Neural cell (in vitro differentiated cells): ENCODE results near the gene HAGHL. TPM values are rescaled to one million over a fixed set of nuclear protein-coding genes. Genes with fewer than 3 reads are reported as not detected.

Source experiments
- H2AFZ ChIP-seq: fragments of 200-600, 300-800 bp; sonication (generic), shearing (Covaris generic); 2 replicates; pipeline ENCODE4 v1.6.0; 2014; ENCODE audit warnings: low read depth, mild to moderate bottlenecking, antibody characterized with exemption, low read length, moderate library complexity
- H3F3A ChIP-seq: fragments of 200-600 bp; shearing (Covaris generic); 2 replicates; pipeline ENCODE4 v1.6.1; 2016; ENCODE audit warnings: mild to moderate bottlenecking, moderate library complexity, mixed read lengths, antibody characterized with exemption, low read length; ENCODE audit not compliant: insufficient read depth, poor library complexity, severe bottlenecking
- H3K27ac ChIP-seq: fragments of 200-600, 300-800 bp; sonication (generic), shearing (Covaris generic); 2 replicates; pipeline ENCODE4 v1.5.1; 2014; ENCODE audit warnings: mild to moderate bottlenecking, low read length, moderate library complexity
- H3K27me3 ChIP-seq: fragments of 300-800, 200-600 bp; sonication (generic), shearing (Covaris generic); 2 replicates; pipeline ENCODE4 v1.6.0; 2014; ENCODE audit warnings: mild to moderate bottlenecking, low read depth, low read length, moderate library complexity; ENCODE audit not compliant: insufficient read depth
- H3K36me3 ChIP-seq: fragments of 300-800, 200-600 bp; sonication (generic), shearing (Covaris generic); 2 replicates; pipeline ENCODE4 v1.5.1; 2014; ENCODE audit warnings: mild to moderate bottlenecking, antibody characterized with exemption, low read length, moderate library complexity; ENCODE audit not compliant: insufficient read depth
- H3K4me2 ChIP-seq: fragments of 300-800, 200-600 bp; sonication (generic), shearing (Covaris generic); 2 replicates; pipeline ENCODE4 v1.6.0; 2014; ENCODE audit warnings: mild to moderate bottlenecking, low read length
- H3K4me3 ChIP-seq: fragments of 300-800, 200-600 bp; sonication (generic), shearing (Covaris generic); 2 replicates; pipeline ENCODE4 v1.5.1; 2014; ENCODE audit warnings: mild to moderate bottlenecking, low read length, moderate library complexity
- H3K79me2 ChIP-seq: fragments of 200-600 bp; shearing (Covaris generic); replicated peaks from 2 replicates; pipeline ENCODE4 v1.6.0; 2014; ENCODE audit warnings: mild to moderate bottlenecking, low read length, moderate library complexity; ENCODE audit not compliant: insufficient read depth
- H3K9ac ChIP-seq: fragments of 300-800, 200-600 bp; sonication (generic), shearing (Covaris generic); 2 replicates; pipeline ENCODE4 v1.6.1; 2016; ENCODE audit warnings: mild to moderate bottlenecking, low read length, mixed read lengths
- H3K9me2 ChIP-seq: fragments of 200-600 bp; shearing (Covaris generic); 2 replicates; pipeline ENCODE4 v1.6.1; 2016; ENCODE audit warnings: mild to moderate bottlenecking, low read length, mixed read lengths; ENCODE audit not compliant: insufficient read depth
- H3K9me3 ChIP-seq: fragments of 200-600, 300-800 bp; sonication (generic), shearing (Covaris generic); 2 replicates; pipeline ENCODE4 v1.6.1; 2016; ENCODE audit warnings: mild to moderate bottlenecking, mixed run types, low read length, moderate library complexity, mixed read lengths
- H4K20me1 ChIP-seq: fragments of 200-600 bp; shearing (Covaris generic); 2 replicates; pipeline ENCODE4 v1.6.1; 2016; ENCODE audit warnings: mild to moderate bottlenecking, mixed run types; ENCODE audit not compliant: insufficient read depth
- CTCF ChIP-seq: fragments of 450-650 bp; IDR thresholded peaks from 2 replicates; pipeline ENCODE4 v1.5.1; 2014; ENCODE audit warnings: antibody characterized with exemption, mild to moderate bottlenecking, moderate library complexity; ENCODE audit not compliant: poor library complexity, severe bottlenecking
- EP300 ChIP-seq: fragments of 450-650 bp; conservative IDR thresholded peaks from 2 replicates; pipeline ENCODE4 v1.6.1; 2014; ENCODE audit warnings: antibody characterized with exemption, mild to moderate bottlenecking, moderate library complexity; ENCODE audit not compliant: poor library complexity, severe bottlenecking
- MXI1 ChIP-seq: fragments of 450-650 bp; conservative IDR thresholded peaks from 2 replicates; pipeline ENCODE4 v1.6.1; 2014; ENCODE audit warnings: antibody characterized with exemption, mild to moderate bottlenecking; ENCODE audit not compliant: poor library complexity, severe bottlenecking
- POLR2AphosphoS5 ChIP-seq: IDR thresholded peaks from 2 replicates; pipeline ENCODE4 v1.6.1; 2012
- RAD21 ChIP-seq: fragments of 450-650 bp; conservative IDR thresholded peaks from 2 replicates; pipeline ENCODE4 v1.6.1; 2014; ENCODE audit warnings: antibody characterized with exemption, mild to moderate bottlenecking, moderate library complexity
- REST ChIP-seq: IDR thresholded peaks from 2 replicates; pipeline ENCODE4 v1.6.1; 2012; ENCODE audit warnings: borderline replicate concordance
- polyA plus RNA-seq: library from polyadenylated mRNA; depleted of rRNA; stranded (reverse); fragments of >200 nt; gene quantifications from 2 replicates; pipeline ENCODE4 v1.2.3, GENCODE V29; 2014

HAGHL gene
- polyA plus RNA-seq, 1 donor from 2014 or later, result 28.3 TPM

- Histone ChIP-seq H3K9me2 (no peaks in the 10 kb centered on the region), H3K79me2 (peaks cover 10% of the 10 kb centered on the region), H2AFZ (peak overlapping the region; percentile 2), H3K4me3 (peak overlapping the region; percentile 95), H3K9me3 (no peaks in the 10 kb centered on the region), H3K27me3 (no peaks in the 10 kb centered on the region), H3K36me3 (no peaks in the 10 kb centered on the region), H3K4me2 (peak overlapping the region; percentile 96), H3F3A (no peaks in the 10 kb centered on the region), H3K27ac (peak overlapping the region; percentile 89), H3K9ac (peak overlapping the region; percentile 90), H4K20me1 (no peaks in the 10 kb centered on the region)
- TF ChIP-seq POLR2AphosphoS5 (no peak), CTCF (peak; percentile 54)
Measured at GRCh38 chr16:719815-720446, 7.0 kb upstream of the HAGHL start.

- Histone ChIP-seq H4K20me1 (no peaks in the 10 kb centered on the region), H3K36me3 (no peaks in the 10 kb centered on the region)
Measured at GRCh38 chr16:720447-720989, 6.4 kb upstream of the HAGHL start.

More at GRCh38 chr16:720447-720989, 6.4 kb upstream of the HAGHL start:
- Histone ChIP-seq H3K9ac (peak overlapping the region; percentile 90), H3F3A (no peaks in the 10 kb centered on the region), H3K9me3 (no peaks in the 10 kb centered on the region), H3K79me2 (peaks cover 10% of the 10 kb centered on the region), H3K4me2 (peak overlapping the region; percentile 96), H3K27me3 (no peaks in the 10 kb centered on the region), H3K9me2 (no peaks in the 10 kb centered on the region), H3K27ac (peak overlapping the region; percentile 89), H2AFZ (peak overlapping the region; percentile 2), H3K4me3 (peak overlapping the region; percentile 95)
- TF ChIP-seq REST, result peak; percentile 14
- TF ChIP-seq RAD21, result no peak
- no peak for TF ChIP-seq MXI1
- no peak for TF ChIP-seq EP300
- TF ChIP-seq CTCF, result peak; percentile 47
